K562 (cell line): ENCODE measurements around the gene POLA1. TPM values are rescaled to one million over a fixed set of nuclear protein-coding genes. Genes with fewer than 3 reads are reported as not detected.

Experiments used
- ATAC-seq: fragments of 200-7000 bp; cut with Tn5 transposase; 3 replicates; pipeline ENCODE4 v1.9.1; 2020; ENCODE audit warnings: moderate library complexity
- BruUV-seq: library from RNA; stranded (reverse); fragments of 400-500 nt; replicated peaks from 2 replicates; lab custom pipeline; 2021; lab: Mats Ljungman, UMichigan
- CTCF ChIA-PET: fragments of 300-600 bp; formaldehyde crosslinking; extraction: SDS; loops from one replicate; lab custom pipeline; 2021; ENCODE audit warnings: low intra/inter-chr PET ratio; lab: Yijun Ruan, JAX
- POLR2A ChIA-PET: fragments of 300-600, 350-650 bp; sonication (Branson Sonifier 250); formaldehyde crosslinking; extraction: SDS; loops from one replicate; lab custom pipeline; 2021; ENCODE audit warnings: antibody characterized with exemption, inconsistent platforms; lab: Yijun Ruan, JAX
- DNase-seq, 4 experiments: peaks; one replicate each; pipeline versions ENCODE4 v3.0.0 to v3.0.0-alpha.2; 2011 to 2018; ENCODE audit warnings: low spot score in 3 of 4, mixed read lengths in 3 of 4; ENCODE audit errors: extremely low read depth in 1 of 4
- FAIRE-seq: peaks from 2 replicates; lab custom pipeline; 2011; peaks lifted over from hg19 to GRCh38; lab: Jason Lieb, UNC
- H2AFZ ChIP-seq: 2 replicates; pipeline ENCODE4 v1.6.0; 2011; ENCODE audit warnings: low read depth, low read length, control low read depth, inconsistent platforms
- H3K27ac ChIP-seq: fragments of 200-600 bp; 3 replicates; pipeline ENCODE4 v1.8.0; 2011; ENCODE audit warnings: low read depth, mild to moderate bottlenecking, control low read depth, inconsistent platforms, low read length, moderate library complexity, mixed read lengths; ENCODE audit errors: extremely low read depth
- H3K27me3 ChIP-seq, 2 experiments: fragments of 300-600 bp in 1 of 2; 2 replicates in 1 of 2; 3 replicates in 1 of 2; pipeline versions ENCODE4 v1.6.0 to v1.8.0; 2011; ENCODE audit warnings: inconsistent platforms in 2 of 2, low read length in 2 of 2, mild to moderate bottlenecking in 1 of 2, mixed read lengths in 1 of 2, moderate library complexity in 1 of 2; ENCODE audit not compliant: control insufficient read depth in 2 of 2, insufficient read depth in 2 of 2
- H3K36me3 ChIP-seq: fragments of 300-600 bp; 3 replicates; pipeline ENCODE4 v1.8.0; 2011; ENCODE audit warnings: mild to moderate bottlenecking, low read length, inconsistent platforms; ENCODE audit not compliant: control insufficient read depth, insufficient read depth
- H3K4me1 ChIP-seq, 2 experiments: fragments of 200-600 bp in 1 of 2; replicated peaks in 1 of 2; 2 replicates in 1 of 2; 3 replicates in 1 of 2; pipeline versions ENCODE4 v1.5.1 to v1.8.0; 2011; ENCODE audit warnings: inconsistent platforms in 2 of 2, low read length in 2 of 2, mild to moderate bottlenecking in 1 of 2, mixed read lengths in 1 of 2, moderate library complexity in 1 of 2; ENCODE audit not compliant: control insufficient read depth in 2 of 2, insufficient read depth in 2 of 2
- H3K4me2 ChIP-seq: 2 replicates; pipeline ENCODE4 v1.6.1; 2011; ENCODE audit warnings: low read length, control low read depth, inconsistent platforms, mixed read lengths; ENCODE audit not compliant: insufficient read depth
- H3K4me3 ChIP-seq: fragments of 200-600 bp; sonication (generic), shearing (Covaris generic); 2 replicates; pipeline ENCODE4 v1.5.1; 2016; ENCODE audit warnings: control low read depth, inconsistent platforms
- H3K79me2 ChIP-seq: fragments of 200-600 bp; 3 replicates; pipeline ENCODE4 v1.8.0; 2011; ENCODE audit warnings: low read length, inconsistent platforms; ENCODE audit not compliant: control insufficient read depth, insufficient read depth
- H3K9ac ChIP-seq, 2 experiments: 2 replicates each; pipeline versions ENCODE4 v1.6.0 to v1.6.1; 2011; ENCODE audit warnings: low read depth in 2 of 2, low read length in 2 of 2, control low read depth in 1 of 2, inconsistent platforms in 1 of 2, mild to moderate bottlenecking in 1 of 2, mixed read lengths in 1 of 2; ENCODE audit not compliant: insufficient read depth in 1 of 2
- H3K9me1 ChIP-seq: one replicate; pipeline ENCODE4 v1.6.0; 2011; ENCODE audit warnings: inconsistent platforms, mild to moderate bottlenecking, low read length, moderate library complexity; ENCODE audit not compliant: control insufficient read depth, insufficient read depth
- H3K9me3 ChIP-seq: replicated peaks from 2 replicates; pipeline ENCODE4 v1.5.1; 2011; ENCODE audit warnings: low read depth, low read length, inconsistent platforms; ENCODE audit not compliant: control insufficient read depth, insufficient read depth
- H4K20me1 ChIP-seq: replicated peaks from 2 replicates; pipeline ENCODE4 v1.6.1; 2011; ENCODE audit warnings: low read length, inconsistent platforms, mixed read lengths; ENCODE audit not compliant: control insufficient read depth, insufficient read depth
- CBX3 ChIP-seq, 2 experiments: IDR thresholded peaks; 1 replicate in 1 of 2; 2 replicates in 1 of 2; pipeline ENCODE4 v1.6.1; 2012; ENCODE audit warnings: inconsistent platforms in 2 of 2, low read length in 2 of 2, borderline replicate concordance in 1 of 2, control low read depth in 1 of 2
- CTCF ChIP-seq, 3 experiments: IDR thresholded peaks in 2 of 3; conservative IDR thresholded peaks in 1 of 3; 2 replicates each; pipeline ENCODE4 v1.5.1; 2011 to 2012; ENCODE audit warnings: low read length in 3 of 3, mild to moderate bottlenecking in 3 of 3, control low read depth in 2 of 3, improper control_type of control experiment in 1 of 3, inconsistent platforms in 1 of 3, low read depth in 1 of 3, mixed read lengths in 1 of 3, moderate library complexity in 1 of 3; ENCODE audit not compliant: insufficient read depth in 2 of 3
- KLF10 ChIP-seq: fragments of 250-450 bp; sonication (Bioruptor Pico); IDR thresholded peaks from 2 replicates; pipeline ENCODE4 v1.6.1; 2021; ENCODE audit warnings: matching md5 sums
- MEF2D ChIP-seq: conservative IDR thresholded peaks from 2 replicates; pipeline ENCODE4 v1.6.1; 2016; ENCODE audit warnings: low read depth, missing genetic modification characterization, missing compliant biosample characterization
- ZBTB7A ChIP-seq: IDR thresholded peaks from 2 replicates; pipeline ENCODE4 v1.6.1; 2011; ENCODE audit warnings: low read depth, mild to moderate bottlenecking, low read length, moderate library complexity, borderline replicate concordance; ENCODE audit not compliant: control insufficient read depth
- ZNF431 ChIP-seq: sonication (generic); formaldehyde crosslinking; IDR thresholded peaks from 2 replicates; pipeline ENCODE4 v1.8.0; 2022; ENCODE audit warnings: mild to moderate bottlenecking, missing genetic modification reagents
- ZNF77 ChIP-seq: fragments of 250-450 bp; sonication (Bioruptor Pico); IDR thresholded peaks from 2 replicates; pipeline ENCODE4 v1.5.0; 2020
- WGBS: fragments of 100-300 bp; shearing (Covaris generic); methylation state at CpG from one replicate; pipeline ENCODE4 v1.1.6; 2016; ENCODE audit warnings: low coverage, mixed read lengths; ENCODE audit not compliant: insufficient coverage; ENCODE audit errors: missing lambda C conversion rate; 5-methylcytosine and 5-hydroxymethylcytosine counted together
- in situ Hi-C: fragments of 300-500 bp; cut with MboI; formaldehyde crosslinking; loops from 4 replicates; pipeline ENCODE4 v1.15.0; 2018; ENCODE audit warnings: inconsistent platforms, mixed read lengths
- intact Hi-C: fragments of 100-400 bp; cut with micrococcal nuclease; formaldehyde crosslinking; loops from 2 replicates; pipeline ENCODE4 v1.14.2; 2022
- polyA plus RNA-seq, 8 experiments: library from polyadenylated mRNA; depleted of rRNA in 4 of 8; stranded (reverse) in 5 of 8; unstranded in 3 of 8; fragments of >200 nt; fragmentation: Nextera tagmentation in 2 of 8; fragmentation: Illumina TruSeq in 1 of 8; extraction: Ambion mirVana in 2 of 8; extraction: Trizol in 1 of 8; gene quantifications; 2 replicates each; pipeline versions ENCODE4 v1.2.1 to v1.2.3, GENCODE V29; 2011 to 2014; ENCODE audit warnings: inconsistent platforms in 1 of 8, missing spikeins in 1 of 8
- total RNA-seq, 7 experiments: library from RNA; depleted of rRNA in 6 of 7; stranded (reverse); fragments of >200 nt in 6 of 7; fragmentation: Illumina TruSeq in 2 of 7; extraction: Trizol in 2 of 7; gene quantifications; 2 replicates each; pipeline versions ENCODE4 v1.2.1 to v1.2.3, GENCODE V29; 2011 to 2021; ENCODE audit warnings: low replicate concordance in 1 of 7

The POLA1 gene
- total and polyA plus RNA-seq, 9 of the 15 experiments (the other 6 are each of a cell fraction or from before 2014, with no cell fraction given), result 8.6 to 48.4 (median 27.4) TPM

- TF ChIP-seq ZNF77 (CRISPR knock-in tag), result no peak
- no peak for TF ChIP-seq KLF10 (CRISPR knock-in tag)
- TF ChIP-seq MEF2D (tag), result no peak
- peak; percentile 41; the same call in 1 of the 2 replicates for TF ChIP-seq ZBTB7A
These were observed 327.3 kb downstream of the POLA1 start (continued) for GRCh38 chrX:25020905-25021449.

GRCh38 chrX:25022499-25023325 is 329.0 kb downstream of the POLA1 start:
- Histone ChIP-seq H3K9me3 (no peaks in the 10 kb centered on the region), H4K20me1 (no peaks in the 10 kb centered on the region), H3K27me3 (peaks cover 24 to 43% of the 10 kb centered on the region in 2 experiments), H3K4me1 (peaks cover 0 to 17% of the 10 kb centered on the region in 2 experiments; a peak in 3 of 5 replicates), H3K9me1 (no peaks in the 10 kb centered on the region), H3K79me2 (no peaks in the 10 kb centered on the region), H3K27ac (no peak overlapping the region), H3K9ac (no peak overlapping the region), H3K4me3 (no peak overlapping the region), H2AFZ (no peak overlapping the region), H3K36me3 (no peaks in the 10 kb centered on the region), H3K4me2 (no peak overlapping the region)
- WGBS, result under 1% methylated on average over 21 of the region's 59 CpGs
- ATAC-seq (no peak; the same call in 2 of the 3 replicates), DNase-seq (no peak), FAIRE-seq (no peak)
- no peak for TF ChIP-seq CBX3 (IDR thresholded peaks at IDR 0.05; ENCODE audit: borderline replicate concordance in 1 of 2, low read length in 2 of 2)
- TF ChIP-seq ZNF431 (CRISPR knock-in tag), result no peak
- TF ChIP-seq CTCF (IDR thresholded peaks at IDR 0.05 in 2 of 3, conservative IDR thresholded peaks at IDR 0.05 in 1 of 3; ENCODE audit: insufficient read depth in 2 of 3, low read depth in 1 of 3, low read length in 3 of 3), result peak in 1 of 3 experiments; percentile 17; a peak in 1 of 6 replicates
- no TSS peak for BruUV-seq
- ChIA-PET POLR2A (no interaction called here), CTCF (no interaction called here)
- in situ Hi-C loops, result no loop called here
- intact Hi-C loops, result loop anchor here (5.0 kb wide), 2 partner anchors 120 to 270 kb away; no protein-coding TSS in a partner anchor
